Natural killer cell (primary cell): ENCODE measurements around the gene IGSF1. TPM values are rescaled to one million over a fixed set of nuclear protein-coding genes. Genes with fewer than 3 reads are reported as not detected.
"Not testable (repeated sequence)": the region's sequence is repeated elsewhere in the genome, so short reads cannot be mapped to it uniquely, and the experiment has no call there.

Source experiments
- ATAC-seq, 3 donors: fragments of 150-1000 bp in 2 of 3; fragments of 200-7000 bp in 1 of 3; cut with Tn5 transposase; 1 replicate in 1 of 3; 2 replicates in 2 of 3; pipeline ENCODE4 v1.10.0; 2021; ENCODE audit warnings: mild to moderate bottlenecking in 2 of 3, moderate library complexity in 2 of 3
- DNase-seq, 2 donors: peaks; one replicate each; pipeline versions ENCODE4 v3.0.0 to v3.0.0-alpha.2; 2013 to 2021; ENCODE audit warnings: mixed read lengths in 1 of 2
- H3K27ac ChIP-seq: one replicate; pipeline ENCODE4 v1.5.1; 2013; ENCODE audit warnings: mild to moderate bottlenecking, low read length
- H3K27me3 ChIP-seq: one replicate; pipeline ENCODE4 v1.6.1; 2013; ENCODE audit warnings: low read length; ENCODE audit not compliant: control insufficient read depth, insufficient read depth
- H3K36me3 ChIP-seq: one replicate; pipeline ENCODE4 v1.6.1; 2013; ENCODE audit warnings: low read length; ENCODE audit not compliant: control insufficient read depth, insufficient read depth
- H3K4me1 ChIP-seq: one replicate; pipeline ENCODE4 v1.6.1; 2013; ENCODE audit warnings: low read length; ENCODE audit not compliant: control insufficient read depth, insufficient read depth
- H3K4me3 ChIP-seq: one replicate; pipeline ENCODE4 v1.5.1; 2013; ENCODE audit warnings: low read length
- H3K9me3 ChIP-seq: one replicate; pipeline ENCODE4 v1.6.1; 2013; ENCODE audit warnings: low read length; ENCODE audit not compliant: control insufficient read depth, insufficient read depth
- H3K27ac Mint-ChIP-seq, 2 donors: one replicate each; pipeline ENCODE4 v1.8.0; 2022; ENCODE audit warnings: mild to moderate bottlenecking in 2 of 2, mixed read lengths in 2 of 2, moderate library complexity in 1 of 2
- H3K27me3 Mint-ChIP-seq, 2 donors: one replicate each; pipeline ENCODE4 v1.8.0; 2022; ENCODE audit warnings: low read depth in 2 of 2, mixed read lengths in 2 of 2
- H3K36me3 Mint-ChIP-seq: one replicate; pipeline ENCODE4 v1.8.0; 2022; ENCODE audit warnings: mixed read lengths
- H3K4me1 Mint-ChIP-seq, 2 donors: one replicate each; pipeline ENCODE4 v1.8.0; 2022; ENCODE audit warnings: mixed read lengths in 2 of 2
- H3K4me3 Mint-ChIP-seq: one replicate; pipeline ENCODE4 v1.8.0; 2022; ENCODE audit warnings: mild to moderate bottlenecking, moderate library complexity, mixed read lengths
- H3K9me3 Mint-ChIP-seq, 2 donors: one replicate each; pipeline ENCODE4 v1.8.0; 2022; ENCODE audit warnings: mixed read lengths in 2 of 2
- CTCF ChIP-seq: fragments of 200-600 bp; IDR thresholded peaks from one replicate; pipeline ENCODE4 v1.8.0; 2022; ENCODE audit warnings: antibody characterized with exemption
- WGBS: methylation state at CpG from one replicate; pipeline ENCODE4 v1.1.7; 2013; ENCODE audit warnings: missing lambda C conversion rate; ENCODE audit not compliant: insufficient coverage; 5-methylcytosine and 5-hydroxymethylcytosine counted together
- intact Hi-C: fragments of 100-400 bp; cut with micrococcal nuclease; formaldehyde crosslinking; loops from one replicate; pipeline ENCODE4 v1.14.2; 2022
- total RNA-seq, 4 donors: library from RNA; stranded (reverse); fragments of 120-200 nt in 1 of 4; gene quantifications; one replicate each; pipeline versions ENCODE4 v1.2.3 to v1.2.4, GENCODE V29; 2013 to 2022

Gene IGSF1
- total RNA-seq, 3 donors from 2014 or later (not counting 1 experiment from before 2014, with no cell fraction given) = not detected

GRCh38 chrX:131262738-131263679, 26.1 kb downstream of the IGSF1 start:
- H3K27me3 Mint-ChIP-seq = peaks cover 4 to 50% of the 10 kb centered on the region in 2 donors
- WGBS = 49% methylated on average over 6 of the region's 13 CpGs
- H3K4me3 ChIP-seq = no peak overlapping the region
- H3K9me3 ChIP-seq = no peaks in the 10 kb centered on the region
- H3K4me1 Mint-ChIP-seq = peaks cover 0 to 4% of the 10 kb centered on the region in 2 donors
- intact Hi-C loops = no loop called here
- H3K4me3 Mint-ChIP-seq = no peak overlapping the region
- no peak overlapping the region for H3K27ac Mint-ChIP-seq
- H3K9me3 Mint-ChIP-seq = no peaks in the 10 kb centered on the region
- no peak for ATAC-seq
- DNase-seq = peak in 1 of 2 donors; percentile 1
- H3K27me3 ChIP-seq = no peaks in the 10 kb centered on the region
- H3K36me3 Mint-ChIP-seq = no peaks in the 10 kb centered on the region
- H3K27ac ChIP-seq = no peak overlapping the region
- no peaks in the 10 kb centered on the region for H3K36me3 ChIP-seq
- no peak for TF ChIP-seq CTCF
- H3K4me1 ChIP-seq = no peaks in the 10 kb centered on the region

- H3K27ac Mint-ChIP-seq = no peak overlapping the region
- Histone ChIP-seq H3K36me3 (no peaks in the 10 kb centered on the region), H3K4me1 (no peaks in the 10 kb centered on the region), H3K4me3 (no peak overlapping the region), H3K9me3 (no peaks in the 10 kb centered on the region), H3K27ac (no peak overlapping the region), H3K27me3 (no peaks in the 10 kb centered on the region)
- ATAC-seq (no peak), DNase-seq (no peak)
- no peaks in the 10 kb centered on the region for H3K36me3 Mint-ChIP-seq
- no peaks in the 10 kb centered on the region for H3K9me3 Mint-ChIP-seq
- H3K4me1 Mint-ChIP-seq = peaks cover 0 to 4% of the 10 kb centered on the region in 2 donors
- H3K27me3 Mint-ChIP-seq = peaks cover 4 to 55% of the 10 kb centered on the region in 2 donors
- intact Hi-C loops = no loop called here
- TF ChIP-seq CTCF = no peak
- no peak overlapping the region for H3K4me3 Mint-ChIP-seq
Measured at GRCh38 chrX:131262200-131262599, 26.9 kb downstream of the IGSF1 start.

DNA sequence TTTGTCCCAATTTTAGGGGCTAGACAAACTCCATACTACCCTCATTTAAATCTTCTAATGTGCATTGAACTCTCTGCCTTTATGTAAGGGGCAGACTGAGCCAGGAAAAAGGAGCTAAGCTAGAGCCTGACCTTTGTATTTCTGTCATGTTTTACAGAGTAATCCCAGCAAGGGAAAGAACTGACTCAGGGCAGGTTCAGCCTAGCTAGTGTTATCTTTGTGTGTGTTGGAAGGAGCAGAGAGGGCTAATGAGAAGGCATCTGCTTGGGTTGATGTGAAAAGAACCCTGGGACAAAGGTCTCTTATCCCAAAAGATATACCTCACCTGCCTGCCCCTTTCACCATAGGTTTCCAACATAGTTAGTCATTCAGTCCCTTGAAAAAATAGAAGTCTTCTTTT, 31.7 kb downstream of the IGSF1 start:
- no peak for TF ChIP-seq CTCF
- ATAC-seq (no peak), DNase-seq (no peak)
- no peaks in the 10 kb centered on the region for H3K9me3 ChIP-seq
- Mint-ChIP-seq H3K27me3 (peaks cover 0 to 34% of the 10 kb centered on the region in 2 donors), H3K9me3 (no peaks in the 10 kb centered on the region), H3K36me3 (no peaks in the 10 kb centered on the region), H3K4me3 (no peak overlapping the region), H3K4me1 (no peaks in the 10 kb centered on the region), H3K27ac (no peak overlapping the region)
- H3K27ac ChIP-seq = no peak overlapping the region
- no peaks in the 10 kb centered on the region for H3K4me1 ChIP-seq
- no peak overlapping the region for H3K4me3 ChIP-seq
- H3K27me3 ChIP-seq = no peaks in the 10 kb centered on the region
- intact Hi-C loops = no loop called here
- no peaks in the 10 kb centered on the region for H3K36me3 ChIP-seq

GRCh38 chrX:131250984-131251738, 37.9 kb downstream of the IGSF1 start:
- H3K4me3 Mint-ChIP-seq, H3K9me3 Mint-ChIP-seq, H3K36me3 ChIP-seq, H3K27ac ChIP-seq, H3K27me3 ChIP-seq, ATAC-seq, H3K4me1 ChIP-seq, H3K27ac Mint-ChIP-seq, DNase-seq, H3K9me3 ChIP-seq, H3K36me3 Mint-ChIP-seq, H3K4me1 Mint-ChIP-seq, intact Hi-C loops, H3K4me3 ChIP-seq: not testable (repeated sequence)
- peaks cover 0 to 17% of the 10 kb centered on the region in 2 donors for H3K27me3 Mint-ChIP-seq
- 93% methylated on average over 5 of the region's 36 CpGs for WGBS
